Measurements from ENCODE around the gene PPP2R5C.
A peak's percentile ranks its signal among the peaks of the same experiment; 100 is the strongest.

PPP2R5C gene

DNA sequence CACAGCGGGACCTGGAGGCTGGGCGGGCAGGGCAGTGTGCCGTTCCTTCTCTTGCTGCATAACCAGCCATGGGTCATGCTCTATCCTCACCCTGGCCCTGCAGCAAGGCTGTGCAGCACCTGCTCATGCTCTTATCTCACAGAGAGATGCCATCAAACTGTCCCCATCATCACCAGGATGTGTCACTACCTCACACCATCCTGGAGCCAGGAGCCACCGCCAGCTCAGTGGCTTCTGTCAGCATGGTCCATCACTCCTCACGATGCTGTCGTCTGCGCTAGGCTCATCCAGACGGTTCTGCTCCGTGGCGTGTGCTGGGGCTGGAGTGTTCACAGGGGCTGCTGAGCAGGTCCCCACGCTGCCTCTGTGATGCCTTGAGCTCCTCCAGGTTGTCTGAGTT is 125.7 kb downstream of the PPP2R5C start:
- DNase-seq (ENCODE audit: low spot score), result no peak

DNA sequence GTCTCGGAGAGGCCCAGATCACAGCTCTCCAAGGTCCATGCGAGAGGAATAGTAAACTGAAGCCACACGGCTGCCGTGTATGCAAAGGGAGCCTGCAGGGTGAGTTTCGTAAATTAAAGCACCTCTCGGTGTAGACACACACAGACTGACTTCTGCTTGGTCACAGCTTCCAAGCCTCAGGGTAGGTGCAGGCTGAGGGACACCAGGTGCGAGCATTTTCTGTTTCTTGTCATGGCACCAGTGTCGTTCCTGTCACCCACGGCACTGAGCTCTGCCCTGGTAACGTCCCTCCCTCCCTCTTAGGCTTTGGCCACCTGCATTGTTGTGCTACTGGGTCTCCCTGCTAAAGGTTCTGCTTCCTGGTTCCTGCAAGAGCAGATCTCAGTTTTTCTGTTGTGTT is 126.7 kb downstream of the PPP2R5C start:
- no peak for DNase-seq (ENCODE audit: low spot score)

DNA sequence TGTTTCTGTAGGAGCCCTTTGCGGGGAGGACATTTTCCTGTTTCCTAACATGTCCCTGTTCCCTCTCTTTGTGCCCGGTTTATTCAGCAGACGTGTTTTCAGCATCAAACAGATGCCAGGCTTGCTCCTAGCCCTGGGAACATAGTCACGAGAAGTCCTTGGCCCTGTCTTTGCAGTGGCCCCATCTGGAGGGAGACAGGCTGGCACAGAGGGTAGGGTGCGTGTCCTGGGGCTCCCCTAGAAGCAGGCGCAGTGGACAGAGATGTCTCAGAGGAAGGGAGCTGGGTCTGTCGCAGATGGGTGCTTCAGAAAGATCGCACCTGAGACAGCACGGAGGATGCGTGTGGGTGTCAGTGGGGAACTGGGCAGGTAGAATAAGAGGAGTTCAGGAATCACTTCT is 127.9 kb downstream of the PPP2R5C start:
- no peak for DNase-seq (ENCODE audit: low spot score)

DNA sequence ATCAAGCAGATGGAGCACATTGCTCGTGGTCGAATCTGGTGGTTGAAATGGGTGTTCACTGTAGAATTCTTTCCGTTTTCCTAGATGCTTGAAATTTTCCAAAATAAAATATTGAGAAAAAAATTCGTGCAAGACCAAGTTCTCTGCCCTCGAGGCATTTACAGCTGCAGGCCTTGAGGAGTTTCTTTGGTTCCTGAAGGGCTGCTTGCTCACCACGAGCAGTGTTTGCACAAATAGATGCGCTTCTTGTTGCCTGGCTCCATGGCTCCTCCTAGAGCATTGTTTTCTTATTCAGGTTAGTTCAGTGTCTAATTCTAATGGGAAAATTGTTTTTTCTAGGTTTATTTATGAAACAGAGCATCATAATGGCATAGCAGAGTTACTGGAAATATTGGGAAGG is 128.4 kb downstream of the PPP2R5C start:
- no peak for DNase-seq (ENCODE audit: low spot score)

DNA sequence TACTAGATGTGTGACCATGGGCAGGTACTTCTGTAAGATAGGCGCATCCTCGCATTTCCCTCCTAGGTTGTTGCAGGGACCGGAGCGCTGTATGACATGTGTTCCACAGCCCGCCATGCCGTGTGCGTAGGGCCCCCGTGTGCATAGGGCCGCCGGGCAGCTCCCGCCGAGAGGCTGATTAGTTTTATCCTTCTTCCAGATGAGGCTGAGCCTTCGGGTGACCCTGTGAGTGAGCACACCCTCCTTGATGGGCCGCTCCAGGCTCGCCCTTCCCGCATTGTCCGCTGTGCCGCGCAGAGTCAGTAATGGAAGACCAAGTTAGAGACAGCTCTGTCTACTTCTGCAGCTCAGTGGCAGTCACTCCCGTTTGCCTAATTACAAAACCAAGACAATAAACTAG is 130.0 kb downstream of the PPP2R5C start:
- no peak for DNase-seq (ENCODE audit: low spot score)

DNA sequence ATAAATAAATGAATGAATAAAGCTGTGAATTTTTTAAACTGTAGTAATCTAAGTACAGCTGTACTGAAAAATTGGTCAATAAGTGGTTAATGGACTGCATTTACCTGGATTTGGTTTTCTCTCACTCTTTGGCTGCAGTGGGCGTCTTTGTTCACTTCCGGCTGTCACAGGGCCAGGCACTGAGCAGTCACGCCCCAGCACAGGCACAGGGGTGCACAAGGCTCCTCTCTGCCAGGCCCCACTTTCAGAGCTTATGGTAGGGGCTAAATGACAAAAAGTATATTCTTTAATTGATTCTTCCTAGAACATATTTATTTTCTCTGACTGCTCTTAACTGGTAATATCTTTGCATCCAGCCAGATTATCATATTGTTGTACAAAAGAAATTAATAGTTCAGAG is 132.2 kb downstream of the PPP2R5C start:
- no peak for DNase-seq (ENCODE audit: low spot score)

DNA sequence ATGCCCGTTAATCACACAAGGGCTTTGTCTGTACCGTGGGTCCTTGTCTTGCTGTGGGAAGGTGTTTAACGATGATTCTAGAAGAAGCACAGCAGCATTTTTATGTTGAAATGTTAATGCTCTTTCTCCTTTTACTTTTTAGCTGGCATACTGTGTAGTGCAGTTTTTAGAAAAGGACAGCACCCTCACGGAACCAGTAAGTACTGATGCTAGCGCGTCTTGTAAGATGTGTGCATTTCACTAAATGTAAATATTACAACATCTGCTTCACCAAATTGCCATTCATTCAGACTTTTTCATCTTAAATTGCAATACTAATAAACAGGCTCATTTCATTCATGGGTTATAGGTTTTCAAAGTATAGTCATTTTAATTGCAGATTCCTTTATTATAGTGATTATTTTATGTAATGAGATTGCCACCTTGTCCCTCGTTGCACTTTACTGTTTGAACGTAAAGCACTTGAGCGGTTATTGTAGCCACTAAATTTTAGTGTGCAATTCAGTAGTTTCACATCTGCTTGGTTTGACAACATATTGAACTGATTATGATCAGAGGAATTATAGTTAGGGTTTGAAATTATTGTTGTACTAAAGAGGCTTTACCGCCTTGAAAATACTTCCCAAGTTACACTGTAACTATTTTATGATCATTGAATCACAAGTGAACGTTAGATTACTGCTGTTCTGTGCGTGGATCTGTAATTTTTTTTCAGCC is 133.0 kb downstream of the PPP2R5C start:
- no peak for DNase-seq (ENCODE audit: low spot score)

DNA sequence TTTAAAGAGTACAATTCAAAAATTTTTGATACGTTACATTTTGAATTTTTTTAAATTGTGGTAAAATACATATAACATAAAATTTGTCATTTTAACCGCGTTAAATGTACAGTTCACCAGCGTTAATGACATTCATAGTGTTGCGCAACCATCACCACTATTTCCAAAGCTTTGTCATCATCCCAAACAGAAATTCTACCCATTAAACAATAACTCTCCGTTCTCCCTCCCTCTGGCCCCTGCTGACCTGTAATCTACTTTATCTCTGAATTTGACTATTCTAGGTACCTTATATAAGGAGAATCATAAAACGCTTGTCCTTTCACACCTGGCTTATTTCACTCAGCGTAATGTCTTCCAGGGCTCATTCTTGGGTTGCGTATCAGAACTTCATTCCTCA is 133.7 kb downstream of the PPP2R5C start:
- DNase-seq (ENCODE audit: low spot score), result no peak

DNA sequence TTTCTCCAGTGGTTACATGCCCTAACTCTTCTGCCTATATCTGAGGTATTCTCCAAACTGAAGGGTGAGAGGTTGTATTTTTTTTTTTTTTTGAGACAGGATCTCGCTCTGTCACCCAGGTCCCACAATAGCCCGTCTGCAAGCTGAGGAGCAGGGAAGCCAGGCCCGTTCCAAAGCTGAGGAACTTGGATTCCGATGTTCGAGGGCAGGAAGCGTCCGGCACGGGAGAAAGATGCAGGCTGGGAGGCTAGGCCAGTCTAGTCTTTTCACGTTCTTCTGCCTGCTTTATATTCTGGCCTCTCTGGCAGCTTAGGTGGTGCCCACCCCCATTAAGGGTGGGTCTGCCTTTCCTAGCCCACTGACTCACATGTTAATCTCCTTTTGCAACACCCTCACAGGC is 135.8 kb downstream of the PPP2R5C start:
- no peak for DNase-seq (ENCODE audit: low spot score)

DNA sequence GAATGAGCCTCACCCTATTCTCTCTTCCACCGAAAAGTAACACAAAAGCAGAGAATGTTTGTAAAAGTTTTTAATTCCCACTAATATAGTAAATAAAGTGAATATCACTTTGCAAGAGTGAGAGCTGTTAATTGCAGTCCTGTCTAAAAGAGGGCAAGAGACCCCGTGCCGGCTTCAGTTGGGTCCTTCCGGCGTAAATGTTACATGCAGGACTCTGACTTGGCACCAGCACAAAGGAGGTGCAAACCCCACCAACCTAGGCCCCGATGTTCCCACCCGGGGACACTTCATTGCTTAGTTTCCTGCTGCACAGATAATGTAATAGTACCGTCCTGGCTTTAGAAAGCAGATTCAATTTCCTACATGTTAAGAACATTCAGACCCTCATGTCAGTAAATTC is 136.9 kb downstream of the PPP2R5C start:
- DNase-seq (ENCODE audit: low spot score), result no peak

DNA sequence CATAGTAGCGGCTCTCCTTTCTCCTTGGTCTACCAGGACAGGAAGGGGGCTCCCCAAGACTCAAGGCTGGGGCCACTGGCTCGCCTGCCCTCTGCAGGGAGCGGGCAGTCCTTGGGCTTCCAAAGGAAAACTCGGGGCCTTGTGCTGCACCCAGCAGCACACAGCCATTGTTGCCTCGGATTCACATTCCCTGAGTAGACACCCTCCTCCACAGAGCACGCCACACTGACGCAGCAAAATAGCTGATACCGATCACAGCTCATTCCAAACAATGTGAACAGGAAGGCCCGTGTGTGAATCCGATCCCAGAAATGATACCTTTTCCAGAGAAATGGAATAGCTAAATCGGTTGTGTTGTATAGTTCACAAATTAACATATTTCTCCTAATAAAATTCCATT is 137.8 kb downstream of the PPP2R5C start:
- DNase-seq (ENCODE audit: low spot score), result no peak

DNA sequence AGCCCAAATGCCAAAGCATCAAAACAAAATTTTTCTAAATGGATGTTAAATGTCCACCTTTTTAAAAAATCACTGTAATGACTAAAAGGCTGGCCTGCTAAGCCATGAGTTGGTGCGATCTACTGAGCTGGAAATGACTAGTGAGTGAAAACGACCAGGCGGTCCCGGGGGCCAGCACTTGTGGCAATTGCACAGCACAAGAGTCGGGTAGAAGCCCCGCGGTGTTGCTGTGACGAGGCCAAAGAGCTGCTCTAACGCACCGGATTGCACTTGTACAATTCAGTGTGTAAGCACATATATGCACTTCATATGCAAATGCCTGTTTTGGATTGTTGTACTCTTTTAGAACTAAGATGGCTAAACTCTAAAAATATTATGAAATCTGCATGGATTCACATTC is 138.7 kb downstream of the PPP2R5C start:
- DNase-seq (ENCODE audit: low spot score), result no peak

DNA sequence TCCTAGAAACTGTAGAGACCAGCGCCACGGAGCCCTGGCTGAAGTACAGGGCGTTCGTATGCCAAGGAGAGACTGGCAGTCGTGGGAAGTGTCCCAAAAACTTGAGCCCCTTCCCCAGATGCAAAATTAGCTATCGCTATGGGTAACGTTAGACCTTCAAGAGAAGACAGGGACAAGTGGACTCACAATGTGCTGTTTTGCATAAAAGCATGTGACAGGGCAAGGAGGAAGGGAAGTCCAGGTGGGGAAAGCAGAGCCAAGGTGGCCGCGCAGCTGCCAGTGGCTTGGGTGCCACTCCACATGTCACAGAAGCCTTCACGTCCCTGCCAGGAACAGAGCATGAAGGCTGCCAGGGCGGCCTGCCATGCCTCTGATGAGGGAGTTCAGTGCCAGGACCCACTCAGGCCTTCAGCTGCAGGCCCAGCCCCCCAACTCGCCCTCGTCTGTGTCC is 141.6 kb downstream of the PPP2R5C start:
- peak; percentile 70 for DNase-seq (ENCODE audit: low spot score)

DNA sequence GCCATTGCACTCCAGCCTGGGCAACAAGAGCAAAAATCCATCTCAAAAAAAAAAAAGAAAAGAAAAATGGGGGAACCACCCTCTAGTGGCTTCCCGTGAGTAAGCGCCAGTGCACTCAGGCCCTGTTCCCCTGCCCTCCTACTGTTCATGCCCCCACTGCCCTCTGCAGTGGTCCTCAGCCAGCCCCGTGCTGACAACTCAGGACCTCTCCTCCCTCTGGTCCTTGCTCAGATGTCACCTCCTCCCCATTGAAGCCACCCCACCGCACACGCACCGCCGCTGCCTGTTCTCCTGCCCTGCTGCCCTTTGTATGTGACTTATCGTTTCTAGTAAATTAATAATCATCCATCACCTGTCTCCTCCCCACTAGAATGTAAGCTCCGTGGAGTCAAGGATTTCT is 144.1 kb downstream of the PPP2R5C start:
- DNase-seq (ENCODE audit: low spot score), result no peak

DNA sequence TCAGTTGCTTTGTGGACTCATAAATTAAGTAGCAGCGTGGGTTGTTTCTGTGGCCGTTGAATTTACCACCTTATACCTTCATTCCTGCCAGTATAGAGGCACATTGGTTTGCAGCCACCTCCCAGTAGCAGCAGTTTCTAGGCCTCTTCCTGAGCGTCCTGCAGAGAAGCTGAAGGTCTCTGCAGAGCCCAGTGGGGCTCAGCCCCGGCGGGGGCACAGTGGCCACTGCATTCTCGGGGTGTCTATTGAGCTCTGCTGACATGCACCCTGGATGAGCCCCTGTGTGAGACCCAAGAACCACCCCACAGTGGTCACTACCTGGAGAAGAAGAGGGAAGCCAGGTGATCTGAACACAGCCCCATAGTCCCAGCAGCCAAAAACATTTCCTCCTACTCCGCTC is 145.1 kb downstream of the PPP2R5C start:
- DNase-seq (ENCODE audit: low spot score), result no peak

DNA sequence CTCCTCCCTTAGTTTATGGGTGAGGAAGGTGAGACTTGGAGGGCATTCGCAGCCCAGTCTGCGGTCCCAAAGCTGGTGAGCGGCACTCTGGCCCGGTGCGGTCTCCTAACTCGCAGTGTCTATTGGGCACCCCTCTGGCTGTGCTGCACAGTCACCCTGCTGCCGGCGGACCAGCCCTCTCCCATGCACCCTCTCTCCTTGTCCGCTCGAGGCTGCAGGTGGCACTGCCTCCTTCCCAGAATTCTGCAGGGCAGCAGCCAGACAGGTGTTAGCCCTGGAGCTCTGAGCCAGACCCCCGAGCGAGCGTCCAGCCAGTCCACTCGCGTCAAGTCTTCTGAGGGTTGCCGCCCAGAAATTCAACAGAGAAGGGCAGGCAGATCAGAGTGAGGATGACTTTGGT is 146.1 kb downstream of the PPP2R5C start:
- no peak for DNase-seq (ENCODE audit: low spot score)

DNA sequence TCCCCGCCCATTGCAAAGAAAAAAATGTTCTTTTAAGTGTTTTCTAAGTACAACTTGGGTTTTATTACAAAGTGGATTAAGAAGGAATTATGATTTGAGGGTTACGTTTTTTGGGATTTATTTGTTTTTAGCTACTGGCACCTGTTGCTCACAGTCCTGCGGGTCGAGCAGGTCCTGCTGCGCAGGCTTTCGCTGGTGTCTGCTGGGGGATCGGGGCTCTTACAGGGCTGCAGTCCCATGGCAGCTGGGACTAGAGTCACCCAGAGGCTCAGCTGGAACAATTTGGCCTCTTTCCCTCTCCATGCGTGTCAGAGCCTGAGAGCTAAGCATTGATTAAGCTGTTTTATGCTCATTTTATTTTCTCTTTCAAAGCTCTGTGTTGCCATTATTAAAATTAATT is 147.3 kb downstream of the PPP2R5C start:
- no peak for DNase-seq (ENCODE audit: low spot score)

DNA sequence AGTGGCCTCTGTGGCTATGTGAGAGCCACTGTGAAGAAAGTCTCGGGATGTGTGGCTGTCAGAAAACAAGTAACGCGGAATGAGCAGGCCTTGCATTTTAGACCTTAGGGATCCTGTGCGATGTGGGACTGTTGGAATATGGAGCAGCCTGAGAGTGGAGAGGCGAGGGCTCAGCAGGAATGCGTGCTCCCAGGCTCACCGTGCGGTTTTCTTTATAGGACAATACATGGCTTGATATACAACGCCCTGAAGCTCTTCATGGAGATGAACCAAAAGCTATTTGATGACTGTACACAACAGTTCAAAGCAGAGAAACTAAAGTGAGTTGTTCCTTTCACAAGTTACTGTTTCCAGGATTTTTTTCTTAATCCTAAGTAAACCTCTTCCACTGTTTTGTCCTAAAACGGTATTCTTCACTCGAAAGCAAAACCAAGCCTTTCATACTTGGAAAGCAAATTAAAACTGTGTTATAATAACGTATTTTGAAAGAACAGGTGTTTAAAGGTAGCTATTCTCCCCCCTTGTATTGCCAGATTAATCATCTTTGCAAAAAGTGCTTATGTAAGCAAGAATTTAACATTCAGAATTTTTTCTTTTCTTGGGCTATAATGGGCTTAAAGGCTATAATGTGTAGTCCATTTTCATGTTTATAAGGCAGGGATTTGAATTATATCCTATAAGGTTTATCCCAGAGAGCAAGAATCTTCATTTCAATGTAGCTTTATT is 148.0 kb downstream of the PPP2R5C start:
- DNase-seq (ENCODE audit: low spot score), result no peak

DNA sequence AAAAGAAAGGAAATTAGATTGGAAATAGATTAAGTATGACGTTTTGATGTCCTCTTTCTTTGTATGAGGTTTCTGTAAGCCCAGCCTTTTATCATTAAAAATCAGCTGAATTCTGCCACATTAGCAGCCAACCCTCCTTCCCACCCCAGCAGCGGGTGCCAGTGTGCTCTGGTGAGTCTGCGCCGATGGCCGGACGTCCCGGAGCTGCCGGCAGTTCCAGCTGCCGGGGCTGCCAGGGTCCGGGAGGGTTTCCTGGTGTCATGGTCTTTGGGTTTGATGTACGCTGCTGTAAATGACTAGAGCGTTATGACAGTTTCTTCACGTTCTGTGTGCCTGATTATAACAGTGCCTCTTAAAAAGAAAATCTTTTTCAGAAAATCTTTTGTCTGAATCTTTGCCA is 151.3 kb downstream of the PPP2R5C start:
- no peak for DNase-seq (ENCODE audit: low spot score)

DNA sequence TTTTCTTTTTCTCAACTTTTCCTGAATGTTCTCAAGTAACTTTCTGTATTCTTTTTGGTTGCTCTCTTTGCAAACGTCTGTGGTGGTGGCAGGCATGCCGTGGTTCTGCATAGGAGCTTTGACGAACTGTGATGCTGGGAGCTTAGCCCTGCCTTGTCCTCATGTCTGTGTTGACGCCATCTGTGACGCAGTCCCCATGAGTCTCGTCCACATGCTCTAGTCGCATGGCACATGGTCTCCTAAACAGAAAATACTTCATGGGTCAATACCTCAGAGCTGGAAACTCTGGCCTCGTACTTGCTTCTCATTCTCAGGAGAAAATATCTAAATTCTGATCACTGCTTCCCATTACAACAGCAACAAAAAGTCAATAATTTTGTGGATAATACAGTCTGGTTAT is 152.6 kb downstream of the PPP2R5C start:
- DNase-seq (ENCODE audit: low spot score), result no peak

DNA sequence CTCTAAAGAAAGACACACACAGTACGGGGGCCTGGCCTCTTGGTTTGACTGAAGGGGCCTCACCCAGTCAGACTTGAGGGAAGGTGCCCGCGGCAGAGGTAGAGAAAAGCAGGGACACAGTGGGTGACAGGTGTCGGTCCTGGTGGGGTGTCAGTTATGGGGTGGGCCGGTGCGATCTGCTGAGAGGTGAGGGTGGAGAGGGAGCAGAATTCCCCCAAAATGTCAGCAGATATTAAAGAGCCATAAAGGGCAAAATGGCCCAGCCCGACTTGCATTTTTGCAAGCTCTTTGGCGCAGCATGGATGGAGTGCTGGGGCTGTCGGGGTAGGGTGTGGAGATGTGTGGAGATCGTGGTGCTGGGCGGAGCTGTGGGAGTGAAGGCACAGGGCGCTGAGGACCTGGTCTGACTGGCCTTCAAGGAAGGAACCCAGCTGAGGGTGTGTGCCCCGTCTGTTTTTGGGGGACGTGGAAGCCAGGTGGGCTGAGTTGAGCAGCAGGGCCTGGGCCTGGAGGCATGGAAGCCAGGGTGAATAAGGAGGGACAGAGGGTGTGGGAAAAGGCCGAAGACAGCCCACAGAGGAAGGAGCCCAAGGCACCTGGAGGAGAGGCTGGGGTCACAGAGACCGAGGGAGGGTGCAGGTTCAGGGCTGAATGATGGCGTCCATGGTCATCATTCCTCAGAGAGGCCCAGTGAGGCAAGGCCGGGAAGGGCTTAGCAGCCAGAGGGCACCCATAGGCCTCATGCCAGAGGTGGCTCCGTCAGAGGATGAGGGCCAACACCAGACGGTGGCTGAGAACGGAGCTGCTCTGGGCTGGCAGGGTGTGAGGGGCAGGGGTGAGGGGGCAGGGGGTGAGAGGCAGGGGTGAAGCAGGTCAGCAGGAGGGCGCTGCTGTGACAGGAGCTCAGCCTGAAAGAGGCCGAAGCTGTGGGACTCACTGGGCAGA is 154.6 kb downstream of the PPP2R5C start:
- no peak for DNase-seq (ENCODE audit: low spot score)

DNA sequence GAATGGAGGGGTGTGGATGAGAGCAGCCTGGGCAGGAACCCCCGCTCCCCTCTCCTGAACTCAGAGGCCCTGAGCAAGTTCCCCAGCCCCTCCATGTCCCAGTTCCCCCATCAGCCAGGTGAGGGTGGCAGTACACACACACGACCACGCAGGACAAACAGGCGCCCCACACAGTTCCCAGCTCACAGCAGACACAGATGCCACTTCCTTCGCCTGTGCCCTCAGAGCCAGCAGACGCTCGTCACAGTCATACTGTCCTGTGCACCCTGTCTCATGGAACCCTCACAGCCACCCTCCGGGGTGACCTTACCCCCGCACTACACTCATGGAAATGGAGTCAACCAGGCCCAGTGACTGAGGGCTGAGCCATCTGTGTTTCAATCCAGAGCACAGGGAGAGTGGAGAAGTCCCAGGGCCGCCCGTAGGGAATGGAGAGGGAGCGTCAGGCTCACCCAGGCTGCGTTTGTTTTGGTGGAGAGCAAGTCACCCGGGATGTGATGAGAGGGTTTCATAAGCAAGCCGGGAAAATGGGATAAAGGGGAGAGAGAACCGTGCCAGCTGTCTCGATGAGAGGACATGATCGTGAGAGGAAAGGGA is 155.4 kb downstream of the PPP2R5C start:
- no peak for DNase-seq (ENCODE audit: low spot score)
